Lung microvascular endothelial cell (primary cell): ENCODE results near the gene LGALS16. TPM values are rescaled to one million over a fixed set of nuclear protein-coding genes. Genes with fewer than 3 reads are reported as not detected.
"Not testable (repeated sequence)": the region's sequence is repeated elsewhere in the genome, so short reads cannot be mapped to it uniquely, and the experiment has no call there.

Experiments used
- DNase-seq, 2 donors: peaks; one replicate each; pipeline versions ENCODE4 v3.0.0 to v3.0.0-alpha.2; 2010; ENCODE audit warnings: low read depth in 2 of 2
- total RNA-seq: library from RNA; depleted of rRNA; stranded (reverse); fragments of >200 nt; gene quantifications from 2 replicates; pipeline ENCODE4 v1.2.1, GENCODE V29; 2014

Gene LGALS16
- total RNA-seq = not detected in 2 replicates

- DNase-seq = no peak
Observed at GRCh38 chr19:39655613-39656012, at the start of gene LGALS16. Gene LGALS16, plus strand, starts transcription at chr19:39655913. Its CDS starts 49 bp downstream, at chr19:39655962.

GRCh38 chr19:39607021-39607420, 48.7 kb upstream of the LGALS16 start:
- no peak for DNase-seq

GRCh38 chr19:39607561-39607960, 48.2 kb upstream of the LGALS16 start:
- DNase-seq = no peak

GRCh38 chr19:39613597-39613996, 42.1 kb upstream of the LGALS16 start:
- DNase-seq = no peak

- DNase-seq = no peak
Observed at GRCh38 chr19:39617745-39618144, 38.0 kb upstream of the LGALS16 start.

- no peak for DNase-seq
Observed at GRCh38 chr19:39623946-39624345, 31.8 kb upstream of the LGALS16 start.

- not testable (repeated sequence) for DNase-seq
Observed at GRCh38 chr19:39627631-39628030, 28.1 kb upstream of the LGALS16 start.

GRCh38 chr19:39631178-39631577, 24.5 kb upstream of the LGALS16 start:
- no peak for DNase-seq

- no peak for DNase-seq
Observed at GRCh38 chr19:39631626-39632025, 24.1 kb upstream of the LGALS16 start.

GRCh38 chr19:39637891-39638290, 17.8 kb upstream of the LGALS16 start:
- DNase-seq = no peak

GRCh38 chr19:39641773-39642172, 13.9 kb upstream of the LGALS16 start:
- no peak for DNase-seq

- DNase-seq = no peak
Observed at GRCh38 chr19:39643591-39643990, 12.1 kb upstream of the LGALS16 start.

GRCh38 chr19:39645800-39646411, 9.8 kb upstream of the LGALS16 start:
- DNase-seq = peak; percentile 39 to 41

- DNase-seq = no peak
Observed at GRCh38 chr19:39647918-39648317, 7.8 kb upstream of the LGALS16 start.

- DNase-seq = no peak
Observed at GRCh38 chr19:39659791-39660190, 4.1 kb downstream of the LGALS16 start.

- no peak for DNase-seq
Observed at GRCh38 chr19:39660661-39661060, 4.9 kb downstream of the LGALS16 start.

- DNase-seq = no peak
Observed at GRCh38 chr19:39661565-39661964, 5.9 kb downstream of the LGALS16 start.

GRCh38 chr19:39669860-39670259, 14.1 kb downstream of the LGALS16 start:
- DNase-seq = not testable (repeated sequence)

- DNase-seq = no peak
Observed at GRCh38 chr19:39670998-39671397, 15.3 kb downstream of the LGALS16 start.

- peak; percentile 56 to 74 for DNase-seq
Observed at GRCh38 chr19:39671739-39672363, 16.1 kb downstream of the LGALS16 start.

- no peak for DNase-seq
Observed at GRCh38 chr19:39672473-39672872, 16.8 kb downstream of the LGALS16 start.

GRCh38 chr19:39673862-39674261, 18.1 kb downstream of the LGALS16 start:
- DNase-seq = not testable (repeated sequence)

- DNase-seq = no peak
Observed at GRCh38 chr19:39676004-39676403, 20.3 kb downstream of the LGALS16 start.
